RWPE1 (cell line): ENCODE results near the gene FCN1.

Source experiments
- CTCF ChIA-PET: fragments of 350-600 bp; sonication (Branson Sonifier 250); formaldehyde crosslinking; extraction: SDS; loops from one replicate; lab custom pipeline; 2021; lab: Yijun Ruan, JAX
- POLR2A ChIA-PET: fragments of 400-600 bp; formaldehyde crosslinking; extraction: SDS; loops from one replicate; lab custom pipeline; 2020; ENCODE audit warnings: antibody characterized with exemption; ENCODE audit not compliant: low non-redundant PET; lab: Yijun Ruan, JAX
- DNase-seq: peaks from one replicate; pipeline ENCODE4 v3.0.0; 2012; ENCODE audit warnings: low spot score
- H3K27ac ChIP-seq: fragments of 450-650 bp; 2 replicates; pipeline ENCODE4 v1.5.1; 2017
- TF ChIP-seq, protein P1 (sequence below): fragments of 450-650 bp; conservative IDR thresholded peaks from 2 replicates; pipeline ENCODE4 v1.5.1; 2017; ENCODE audit warnings: low read depth, mild to moderate bottlenecking

The FCN1 gene

DNA sequence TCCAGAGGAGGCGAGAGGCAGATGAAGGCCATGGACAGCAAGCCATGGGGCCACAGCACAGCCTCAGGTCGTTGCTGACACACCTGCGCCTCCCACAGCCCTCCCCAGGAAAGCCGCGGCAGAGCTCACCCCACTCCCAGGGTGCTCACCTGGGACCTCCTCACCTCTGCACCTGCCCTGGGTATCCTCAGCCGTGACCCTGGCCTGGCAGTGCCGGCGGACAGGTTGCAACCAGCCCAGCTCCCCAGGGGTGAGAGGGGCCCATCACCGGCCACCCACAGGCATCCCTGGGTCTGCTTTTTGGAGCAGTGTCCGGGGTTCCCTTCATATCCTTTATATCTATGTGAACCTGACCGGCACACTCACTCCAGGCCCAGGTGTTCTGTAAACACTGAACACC, 30.4 kb upstream of the FCN1 start:
- ChIA-PET CTCF (no interaction called here), POLR2A (no interaction called here)
- H3K27ac ChIP-seq = no peak overlapping the region
- TF ChIP-seq, protein P1, sequence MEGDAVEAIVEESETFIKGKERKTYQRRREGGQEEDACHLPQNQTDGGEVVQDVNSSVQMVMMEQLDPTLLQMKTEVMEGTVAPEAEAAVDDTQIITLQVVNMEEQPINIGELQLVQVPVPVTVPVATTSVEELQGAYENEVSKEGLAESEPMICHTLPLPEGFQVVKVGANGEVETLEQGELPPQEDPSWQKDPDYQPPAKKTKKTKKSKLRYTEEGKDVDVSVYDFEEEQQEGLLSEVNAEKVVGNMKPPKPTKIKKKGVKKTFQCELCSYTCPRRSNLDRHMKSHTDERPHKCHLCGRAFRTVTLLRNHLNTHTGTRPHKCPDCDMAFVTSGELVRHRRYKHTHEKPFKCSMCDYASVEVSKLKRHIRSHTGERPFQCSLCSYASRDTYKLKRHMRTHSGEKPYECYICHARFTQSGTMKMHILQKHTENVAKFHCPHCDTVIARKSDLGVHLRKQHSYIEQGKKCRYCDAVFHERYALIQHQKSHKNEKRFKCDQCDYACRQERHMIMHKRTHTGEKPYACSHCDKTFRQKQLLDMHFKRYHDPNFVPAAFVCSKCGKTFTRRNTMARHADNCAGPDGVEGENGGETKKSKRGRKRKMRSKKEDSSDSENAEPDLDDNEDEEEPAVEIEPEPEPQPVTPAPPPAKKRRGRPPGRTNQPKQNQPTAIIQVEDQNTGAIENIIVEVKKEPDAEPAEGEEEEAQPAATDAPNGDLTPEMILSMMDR = no peak
- no peak for DNase-seq

DNA sequence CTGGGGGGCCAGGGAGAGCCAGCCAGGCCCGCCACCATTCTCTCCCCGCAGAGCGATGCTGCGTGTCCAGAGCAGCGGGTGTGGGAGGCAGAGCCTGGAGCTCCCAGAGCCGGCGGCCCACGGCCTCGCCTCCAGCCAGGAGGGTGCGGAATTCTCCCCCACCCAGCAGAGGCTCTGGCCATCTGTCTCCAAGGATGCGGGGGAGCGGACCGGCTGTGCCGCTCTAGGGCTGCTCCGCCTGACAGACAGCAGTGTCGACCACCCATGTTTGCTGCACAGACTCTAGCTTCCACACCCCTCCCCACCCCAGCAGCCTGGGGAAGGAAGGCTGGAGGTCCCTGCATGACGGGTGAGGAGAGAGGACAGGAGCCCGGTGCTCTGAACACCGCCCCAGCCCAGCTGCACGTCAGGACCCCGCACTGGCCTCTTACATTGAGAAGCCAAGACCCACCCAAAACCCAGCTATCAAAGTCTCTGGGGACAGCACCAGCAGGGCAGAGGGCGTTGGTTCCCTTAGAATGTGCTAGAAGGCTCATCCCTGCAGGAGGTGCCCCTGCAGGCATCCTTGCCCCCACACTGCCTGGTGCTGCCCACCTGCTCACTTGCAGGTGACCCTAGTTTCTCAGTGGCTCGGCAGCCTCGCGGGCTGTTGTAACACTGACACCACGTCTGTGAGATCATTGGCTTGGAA, 29.7 kb upstream of the FCN1 start:
- TF ChIP-seq, protein P1 = no peak
- DNase-seq = no peak
- H3K27ac ChIP-seq = no peak overlapping the region
- ChIA-PET CTCF (no interaction called here), POLR2A (no interaction called here)

DNA sequence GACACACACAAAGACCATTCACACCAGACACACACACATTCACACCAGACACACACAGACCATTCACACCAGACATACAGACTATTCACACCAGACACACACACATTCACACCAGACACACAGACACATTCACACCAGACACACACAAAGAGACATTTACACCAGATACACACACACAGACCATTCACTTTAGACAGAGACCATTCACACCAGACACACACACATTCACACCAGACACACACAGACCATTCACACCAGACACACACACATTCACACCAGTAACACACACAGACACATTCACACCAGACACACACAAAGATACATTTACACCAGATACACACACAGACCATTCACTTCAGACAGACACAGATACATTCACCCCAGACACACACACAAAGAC, 29.0 kb upstream of the FCN1 start:
- ChIA-PET CTCF (no interaction called here), POLR2A (no interaction called here)
- H3K27ac ChIP-seq = no peak overlapping the region
- TF ChIP-seq, protein P1 = no peak
- DNase-seq = no peak

DNA sequence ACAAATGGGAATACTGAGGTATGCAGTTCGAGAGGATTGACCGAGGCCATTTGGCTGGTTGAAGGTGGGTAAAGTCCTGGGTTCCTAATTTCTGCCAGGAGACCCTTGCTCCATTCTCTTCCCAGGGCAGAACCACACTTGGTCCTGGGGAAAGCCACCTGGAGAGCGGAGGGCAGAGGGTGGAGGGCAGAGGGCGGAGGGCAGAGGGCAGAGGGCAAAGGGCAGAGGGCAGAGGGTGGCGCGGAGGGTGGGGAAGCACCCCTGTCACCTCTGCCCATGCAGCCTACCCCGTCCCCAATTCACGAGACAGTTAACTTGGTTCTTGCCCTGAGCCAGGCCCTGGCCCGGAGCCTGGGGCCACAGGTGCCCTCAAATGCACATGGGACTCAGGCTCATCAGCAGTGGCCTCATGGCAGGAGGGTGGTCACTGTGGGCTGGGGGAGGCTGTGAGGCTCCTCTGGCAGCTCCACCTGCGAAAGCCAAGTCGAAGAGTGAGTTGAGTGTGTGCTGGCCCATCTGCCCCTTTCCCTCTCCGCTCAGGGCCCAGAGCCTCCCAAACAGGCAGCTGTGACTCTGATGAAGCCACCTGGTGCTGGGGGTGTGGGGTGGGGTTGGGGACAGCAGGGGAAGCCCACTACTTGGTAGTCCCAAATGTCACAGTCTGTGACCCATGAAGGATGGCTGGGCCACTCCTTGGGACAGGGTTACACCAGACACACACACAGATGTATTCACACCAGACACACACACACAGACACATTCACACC, 28.0 kb upstream of the FCN1 start:
- no peak overlapping the region for H3K27ac ChIP-seq
- no peak for DNase-seq
- ChIA-PET POLR2A (no interaction called here), CTCF (no interaction called here)
- TF ChIP-seq, protein P1 = no peak

DNA sequence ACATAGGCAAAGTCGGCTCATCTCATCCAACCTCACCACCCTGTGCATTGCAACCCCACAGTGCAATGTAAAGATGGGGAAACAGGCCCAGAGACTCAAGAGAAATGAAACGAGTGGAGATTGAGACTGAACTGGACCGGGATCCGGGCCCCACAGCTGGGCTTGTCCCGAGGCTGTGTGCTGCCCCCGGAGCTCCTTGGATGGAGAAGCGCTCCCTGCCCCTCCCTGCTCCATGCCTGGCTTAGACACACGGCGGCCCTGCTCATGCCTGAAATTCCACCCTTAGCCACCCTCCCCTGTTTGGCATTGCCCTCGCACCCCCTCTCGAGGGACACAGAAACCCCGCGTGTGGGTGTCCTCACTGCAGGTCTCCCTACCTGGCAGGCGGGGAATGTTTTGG, 27.2 kb upstream of the FCN1 start:
- ChIA-PET CTCF (no interaction called here), POLR2A (no interaction called here)
- TF ChIP-seq, protein P1 = no peak
- DNase-seq = no peak
- H3K27ac ChIP-seq = no peak overlapping the region

DNA sequence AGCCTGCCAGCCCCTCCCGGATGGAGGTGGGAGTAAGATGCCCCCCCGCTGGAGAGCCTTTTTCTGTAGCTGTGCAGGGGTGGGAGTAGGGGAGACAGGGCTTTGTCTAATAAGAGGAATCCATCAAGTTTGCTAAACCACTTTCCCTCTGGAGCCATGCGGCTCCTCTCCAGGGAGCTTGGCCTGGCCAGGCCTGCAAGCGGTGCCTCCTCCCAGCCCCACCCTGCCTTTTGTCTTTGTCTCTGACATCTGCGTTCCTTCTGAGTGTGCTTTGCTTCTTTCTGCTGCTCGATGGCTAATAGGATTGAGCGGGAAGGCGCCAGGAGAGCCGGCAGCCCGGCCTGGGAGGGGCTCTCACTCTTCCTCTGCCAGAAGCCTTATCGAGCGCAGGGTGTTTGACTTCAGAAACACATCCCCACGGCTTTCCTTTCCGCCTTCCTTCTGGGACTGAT, 26.7 kb upstream of the FCN1 start:
- H3K27ac ChIP-seq = no peak overlapping the region
- POLR2A ChIA-PET = no interaction called here
- CTCF ChIA-PET = no interaction called here
- peak; percentile 31 for DNase-seq
- TF ChIP-seq, protein P1 = no peak
